ENCODE data around the gene STAT3. TPM values are rescaled to one million over a fixed set of nuclear protein-coding genes. Genes with fewer than 3 reads are reported as not detected.

Gene STAT3
- total and polyA plus RNA-seq, 2 experiments from 2014 or later: 84.1 to 112 TPM

DNA sequence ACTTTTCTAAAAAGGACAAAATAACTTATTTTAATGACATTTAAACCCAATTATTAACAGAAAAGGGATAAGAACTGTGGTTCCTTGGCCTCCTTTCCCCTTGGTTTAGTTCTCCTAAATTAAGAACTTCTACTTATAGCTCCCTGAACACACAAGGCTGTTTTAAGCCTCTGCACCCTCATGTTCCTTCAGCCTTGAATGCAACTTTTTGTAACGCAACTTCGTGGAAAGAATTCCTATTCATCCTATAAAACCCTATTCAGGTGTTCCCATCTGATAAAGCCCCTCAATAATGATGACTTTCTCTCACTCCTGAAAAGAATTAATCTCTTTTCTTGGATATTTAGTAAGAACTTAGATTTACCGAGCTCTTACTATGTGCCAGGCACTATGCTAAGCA lies 6.3 kb downstream of the STAT3 start:
- no peak for TF ChIP-seq EZH2phosphoT487 (IDR thresholded peaks at IDR 0.05; ENCODE audit: insufficient read depth, low read depth)
- no peak for TF ChIP-seq EZH2 (IDR thresholded peaks at IDR 0.05; ENCODE audit: insufficient read depth, poor library complexity, severe bottlenecking)
- H3K4me1 ChIP-seq (ENCODE audit: insufficient read depth): peaks cover 25% of the 10 kb centered on the region
- 95 to 100% methylated on average over 3 of the region's 3 CpGs for WGBS, 2 experiments (ENCODE audit: low coverage in 1 of 2, low lambda C conversion rate in 2 of 2, missing lambda C conversion rate in 2 of 2)
- no peaks in the 10 kb centered on the region; the same call in 1 of the 2 replicates for H3K36me3 ChIP-seq (ENCODE audit: low read depth)
- peaks cover 19% of the 10 kb centered on the region for H4K20me1 ChIP-seq (ENCODE audit: insufficient read depth)
- H2AFZ ChIP-seq: no peak overlapping the region
- no peak for DNase-seq
- in situ Hi-C loops (cut with MboI): no loop called here
- H3K4me2 ChIP-seq (ENCODE audit: unreplicated experiment): no peak overlapping the region
- peaks cover 100% of the 10 kb centered on the region for H3K79me2 ChIP-seq (ENCODE audit: insufficient read depth)
- H3K9me3 ChIP-seq (ENCODE audit: low read depth): no peaks in the 10 kb centered on the region
- H3K9me2 ChIP-seq (ENCODE audit: insufficient read depth): no peaks in the 10 kb centered on the region
- H3K4me3 ChIP-seq: no peak overlapping the region
- H3F3A ChIP-seq (ENCODE audit: insufficient read depth): peaks cover 11% of the 10 kb centered on the region
- no peaks in the 10 kb centered on the region for H3K27me3 ChIP-seq (replicated peaks; ENCODE audit: insufficient read depth)
- H3K9ac ChIP-seq: no peak overlapping the region
- H3K27ac ChIP-seq: no peak overlapping the region

DNA sequence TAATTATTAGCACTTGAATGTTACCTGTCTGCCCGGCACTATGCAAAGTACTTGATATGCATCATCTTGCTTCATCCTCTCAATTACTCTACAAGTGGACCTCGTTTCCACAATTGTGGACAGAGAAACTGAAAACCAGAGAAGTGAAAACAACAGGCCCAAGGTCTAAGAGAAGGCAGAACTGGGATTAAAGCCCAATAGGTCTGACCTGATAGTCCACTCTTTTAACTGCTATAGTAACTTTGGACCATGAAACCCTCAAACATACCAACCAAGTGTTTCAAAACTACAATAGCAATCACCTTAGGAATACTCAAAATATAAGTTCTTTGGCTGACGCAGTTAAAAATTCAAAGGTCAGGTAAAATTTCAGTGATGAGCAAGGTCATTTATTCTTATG lies 7.3 kb downstream of the STAT3 start:
- peaks cover 18% of the 10 kb centered on the region for H3K4me1 ChIP-seq (ENCODE audit: insufficient read depth)
- in situ Hi-C loops (cut with MboI): no loop called here
- no peak overlapping the region for H3K27ac ChIP-seq
- WGBS, 2 experiments (ENCODE audit: low coverage in 1 of 2, low lambda C conversion rate in 2 of 2, missing lambda C conversion rate in 2 of 2): 85 to 86% methylated on average over 3 of the region's 3 CpGs
- no peak overlapping the region for H3K4me2 ChIP-seq (ENCODE audit: unreplicated experiment)
- no peak overlapping the region for H2AFZ ChIP-seq
- H3K36me3 ChIP-seq (ENCODE audit: low read depth): no peaks in the 10 kb centered on the region; the same call in 1 of the 2 replicates
- H3K4me3 ChIP-seq: no peak overlapping the region
- TF ChIP-seq EZH2phosphoT487 (IDR thresholded peaks at IDR 0.05; ENCODE audit: insufficient read depth, low read depth) (no peak), EZH2 (IDR thresholded peaks at IDR 0.05; ENCODE audit: insufficient read depth, poor library complexity, severe bottlenecking) (no peak)
- H3K27me3 ChIP-seq (replicated peaks; ENCODE audit: insufficient read depth): no peaks in the 10 kb centered on the region
- DNase-seq: no peak
- peaks cover 3% of the 10 kb centered on the region; the same call in 1 of the 2 replicates for H3F3A ChIP-seq (ENCODE audit: insufficient read depth)
- H4K20me1 ChIP-seq (ENCODE audit: insufficient read depth): peaks cover 11% of the 10 kb centered on the region
- peaks cover 100% of the 10 kb centered on the region for H3K79me2 ChIP-seq (ENCODE audit: insufficient read depth)
- no peaks in the 10 kb centered on the region for H3K9me2 ChIP-seq (ENCODE audit: insufficient read depth)
- H3K9me3 ChIP-seq (ENCODE audit: low read depth): no peaks in the 10 kb centered on the region
- no peak overlapping the region for H3K9ac ChIP-seq

DNA sequence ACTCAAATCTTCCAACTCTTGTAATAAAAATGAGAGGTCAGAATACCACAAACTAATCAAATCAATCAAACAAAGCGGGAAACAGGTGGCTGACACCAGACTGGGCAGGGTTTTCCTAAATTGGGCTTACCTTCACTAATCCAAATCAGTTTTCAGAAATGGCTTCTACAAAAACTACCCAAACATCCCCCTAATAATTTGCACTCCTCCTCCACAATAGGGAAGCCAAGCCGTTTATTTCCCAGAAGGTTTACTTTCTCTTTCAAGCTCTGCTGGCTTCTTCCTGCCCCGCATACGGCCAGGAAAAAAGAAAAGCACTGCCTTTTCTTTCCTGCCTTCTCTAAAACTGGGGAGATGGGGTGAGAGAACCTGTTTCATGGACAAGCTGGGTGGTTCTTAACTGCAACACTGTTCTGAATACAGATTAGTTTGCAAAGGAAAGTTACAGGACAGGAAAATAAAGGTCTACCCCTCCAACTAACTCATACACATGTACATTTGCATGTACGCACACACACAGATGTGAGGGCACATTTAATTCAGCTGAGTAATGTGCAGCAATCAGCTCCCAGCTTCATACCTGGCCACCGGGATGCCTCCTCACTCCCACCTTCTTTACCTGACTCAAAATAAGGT lies 9.2 kb downstream of the STAT3 start:
- peaks cover 7% of the 10 kb centered on the region for H4K20me1 ChIP-seq (ENCODE audit: insufficient read depth)
- H3K27me3 ChIP-seq (replicated peaks; ENCODE audit: insufficient read depth): no peaks in the 10 kb centered on the region
- H3K9me3 ChIP-seq (ENCODE audit: low read depth): no peaks in the 10 kb centered on the region
- peak overlapping the region; percentile 87 for H3K4me2 ChIP-seq (ENCODE audit: unreplicated experiment)
- WGBS, 2 experiments (ENCODE audit: low coverage in 1 of 2, low lambda C conversion rate in 2 of 2, missing lambda C conversion rate in 2 of 2): 17 to 28% methylated on average over 6 of the region's 6 CpGs
- in situ Hi-C loops (cut with MboI): no loop called here
- H3K79me2 ChIP-seq (ENCODE audit: insufficient read depth): peaks cover 100% of the 10 kb centered on the region
- peaks cover 18% of the 10 kb centered on the region for H3K4me1 ChIP-seq (ENCODE audit: insufficient read depth)
- H3K27ac ChIP-seq: peak overlapping the region; percentile 67
- peak; percentile 64 for DNase-seq
- peaks cover 3% of the 10 kb centered on the region; the same call in 1 of the 2 replicates for H3F3A ChIP-seq (ENCODE audit: insufficient read depth)
- no peaks in the 10 kb centered on the region; the same call in 1 of the 2 replicates for H3K36me3 ChIP-seq (ENCODE audit: low read depth)
- H3K9me2 ChIP-seq (ENCODE audit: insufficient read depth): no peaks in the 10 kb centered on the region
- peak overlapping the region; percentile 71 for H3K4me3 ChIP-seq
- H2AFZ ChIP-seq: no peak overlapping the region
- H3K9ac ChIP-seq: peak overlapping the region; percentile 69
- TF ChIP-seq EZH2phosphoT487 (IDR thresholded peaks at IDR 0.05; ENCODE audit: insufficient read depth, low read depth) (no peak), EZH2 (IDR thresholded peaks at IDR 0.05; ENCODE audit: insufficient read depth, poor library complexity, severe bottlenecking) (no peak)

GRCh38 chr17:42378359-42378958 lies 9.8 kb downstream of the STAT3 start:
- DNase-seq: no peak
- Histone ChIP-seq H3K36me3 (ENCODE audit: low read depth) (no peaks in the 10 kb centered on the region; the same call in 1 of the 2 replicates), H3K9me3 (ENCODE audit: low read depth) (no peaks in the 10 kb centered on the region), H3K9ac (peak overlapping the region; percentile 69), H3K27ac (peak overlapping the region; percentile 67), H3F3A (ENCODE audit: insufficient read depth) (peaks cover 3% of the 10 kb centered on the region; the same call in 1 of the 2 replicates), H3K4me2 (ENCODE audit: unreplicated experiment) (peak overlapping the region; percentile 87), H3K79me2 (ENCODE audit: insufficient read depth) (peaks cover 100% of the 10 kb centered on the region), H3K4me3 (peak overlapping the region; percentile 71), H4K20me1 (ENCODE audit: insufficient read depth) (peaks cover 7% of the 10 kb centered on the region), H3K4me1 (ENCODE audit: insufficient read depth) (peaks cover 18% of the 10 kb centered on the region), H2AFZ (no peak overlapping the region), H3K9me2 (ENCODE audit: insufficient read depth) (no peaks in the 10 kb centered on the region), H3K27me3 (replicated peaks; ENCODE audit: insufficient read depth) (no peaks in the 10 kb centered on the region)
- in situ Hi-C loops (cut with MboI): no loop called here
- TF ChIP-seq EZH2phosphoT487 (IDR thresholded peaks at IDR 0.05; ENCODE audit: insufficient read depth, low read depth) (no peak), EZH2 (IDR thresholded peaks at IDR 0.05; ENCODE audit: insufficient read depth, poor library complexity, severe bottlenecking) (no peak)
- WGBS, 2 experiments (ENCODE audit: low coverage in 1 of 2, low lambda C conversion rate in 2 of 2, missing lambda C conversion rate in 2 of 2): 50 to 51% methylated on average over 10 of the region's 10 CpGs
